Measurements from ENCODE around the gene PALS2.

- no peak for TF ChIP-seq CTCF (conservative IDR thresholded peaks at IDR 0.05)
- TF ChIP-seq EZH2 (IDR thresholded peaks at IDR 0.05; ENCODE audit: low read depth): no peak
Measured at GRCh38 chr7:24574386-24574785, 1.1 kb downstream of the PALS2 start.

Data from PC-9 (cell line).